Activated CD8-positive, alpha-beta memory T cell treated with anti-CD3 and anti-CD28 coated beads, Interleukin-2, amount 50 U/mL, for 24 hours (primary cell): ENCODE results near the gene IRF2.

Experiments used
- DNase-seq: peaks from one replicate; pipeline ENCODE4 v3.0.0-alpha.2; 2020; ENCODE audit errors: extremely low read depth

Gene IRF2

GRCh38 chr4:184409502-184409901, 64.8 kb downstream of the IRF2 start:
- no peak for DNase-seq

GRCh38 chr4:184408684-184409081, 65.7 kb downstream of the IRF2 start:
- DNase-seq: no peak

- no peak for DNase-seq
Observed at GRCh38 chr4:184408021-184408683, 66.2 kb downstream of the IRF2 start.

- no peak for DNase-seq
Observed at GRCh38 chr4:184406958-184407391, 67.4 kb downstream of the IRF2 start.

GRCh38 chr4:184404047-184404446, 70.3 kb downstream of the IRF2 start:
- no peak for DNase-seq

- DNase-seq: no peak
Observed at GRCh38 chr4:184403384-184403781, 71.0 kb downstream of the IRF2 start.

GRCh38 chr4:184402740-184403383, 71.5 kb downstream of the IRF2 start:
- DNase-seq: no peak

- no peak for DNase-seq
Observed at GRCh38 chr4:184402239-184402638, 72.1 kb downstream of the IRF2 start.

GRCh38 chr4:184401397-184402171, 72.8 kb downstream of the IRF2 start:
- DNase-seq: no peak

GRCh38 chr4:184400891-184401290, 73.5 kb downstream of the IRF2 start:
- no peak for DNase-seq

- DNase-seq: no peak
Observed at GRCh38 chr4:184400375-184400870, 73.9 kb downstream of the IRF2 start.

GRCh38 chr4:184399512-184399908, 74.8 kb downstream of the IRF2 start:
- no peak for DNase-seq

- no peak for DNase-seq
Observed at GRCh38 chr4:184398741-184399511, 75.4 kb downstream of the IRF2 start.

GRCh38 chr4:184397516-184398163, 76.7 kb downstream of the IRF2 start:
- no peak for DNase-seq

- no peak for DNase-seq
Observed at GRCh38 chr4:184396570-184397515, 77.5 kb downstream of the IRF2 start.

GRCh38 chr4:184395971-184396391, 78.4 kb downstream of the IRF2 start:
- DNase-seq: no peak

- no peak for DNase-seq
Observed at GRCh38 chr4:184395451-184395917, 78.9 kb downstream of the IRF2 start.

- no peak for DNase-seq
Observed at GRCh38 chr4:184392748-184393559, 81.4 kb downstream of the IRF2 start.

GRCh38 chr4:184392316-184392715, 82.0 kb downstream of the IRF2 start:
- no peak for DNase-seq
